Ishikawa (cell line): ENCODE results near the gene HOXD12.

Source experiments
- CEBPB ChIP-seq: IDR thresholded peaks from 2 replicates; pipeline ENCODE4 v1.6.1; 2012
- CREB1 ChIP-seq: IDR thresholded peaks from 2 replicates; pipeline ENCODE4 v1.6.1; 2012; ENCODE audit warnings: low read depth
- EGR1 ChIP-seq: IDR thresholded peaks from 2 replicates; pipeline ENCODE4 v1.6.1; 2012
- EP300 ChIP-seq: IDR thresholded peaks from 2 replicates; pipeline ENCODE4 v1.6.1; 2012; ENCODE audit warnings: borderline replicate concordance
- FOXM1 ChIP-seq: IDR thresholded peaks from 2 replicates; pipeline ENCODE4 v1.6.1; 2012; ENCODE audit warnings: low read depth, borderline replicate concordance
- MAX ChIP-seq: IDR thresholded peaks from 2 replicates; pipeline ENCODE4 v1.6.1; 2012
- NFIC ChIP-seq: IDR thresholded peaks from 2 replicates; pipeline ENCODE4 v1.6.1; 2012
- RAD21 ChIP-seq: IDR thresholded peaks from 2 replicates; pipeline ENCODE4 v1.6.1; 2012; ENCODE audit warnings: low read depth
- REST ChIP-seq: IDR thresholded peaks from 2 replicates; pipeline ENCODE4 v1.6.1; 2012; ENCODE audit warnings: low read depth, mild to moderate bottlenecking
- TAF1 ChIP-seq: IDR thresholded peaks from 2 replicates; pipeline ENCODE4 v1.6.1; 2012; ENCODE audit warnings: low read depth, mild to moderate bottlenecking
- TCF12 ChIP-seq: IDR thresholded peaks from 2 replicates; pipeline ENCODE4 v1.6.1; 2012; ENCODE audit warnings: low read depth
- TEAD4 ChIP-seq: IDR thresholded peaks from 2 replicates; pipeline ENCODE4 v1.6.1; 2012
- USF1 ChIP-seq: IDR thresholded peaks from 2 replicates; pipeline ENCODE4 v1.6.1; 2012
- YY1 ChIP-seq: IDR thresholded peaks from 2 replicates; pipeline ENCODE4 v1.6.1; 2012; ENCODE audit warnings: low read depth
- ZBTB7A ChIP-seq: IDR thresholded peaks from 2 replicates; pipeline ENCODE4 v1.6.1; 2012; ENCODE audit warnings: low read depth

The HOXD12 gene

GRCh38 chr2:176072951-176073904, 26.4 kb upstream of the HOXD12 start:
- TF ChIP-seq EGR1 (no peak), ZBTB7A (no peak), TEAD4 (no peak), USF1 (no peak), MAX (no peak), YY1 (no peak), TAF1 (no peak), CREB1 (no peak), REST (no peak), RAD21 (no peak), CEBPB (no peak), EP300 (no peak), TCF12 (no peak)

GRCh38 chr2:176074919-176075425, 24.6 kb upstream of the HOXD12 start:
- TF ChIP-seq RAD21: no peak
- TF ChIP-seq TAF1: no peak
- no peak for TF ChIP-seq REST
- no peak for TF ChIP-seq CREB1
- TF ChIP-seq MAX: no peak
- no peak for TF ChIP-seq EGR1

- TF ChIP-seq NFIC: no peak
- no peak for TF ChIP-seq FOXM1
- TF ChIP-seq EP300: no peak
- TF ChIP-seq CREB1: no peak
- no peak for TF ChIP-seq ZBTB7A
- no peak for TF ChIP-seq TEAD4
- no peak for TF ChIP-seq TAF1
- TF ChIP-seq USF1: no peak
- no peak for TF ChIP-seq TCF12
- TF ChIP-seq RAD21: no peak
- no peak for TF ChIP-seq YY1
- TF ChIP-seq EGR1: no peak
- no peak for TF ChIP-seq MAX
- no peak for TF ChIP-seq REST
- no peak for TF ChIP-seq CEBPB
Measured at GRCh38 chr2:176075481-176075880, 24.1 kb upstream of the HOXD12 start.

- TF ChIP-seq YY1 (no peak), FOXM1 (no peak), MAX (no peak), REST (no peak), USF1 (no peak), EP300 (no peak), TAF1 (no peak), EGR1 (no peak), ZBTB7A (no peak), TEAD4 (no peak), TCF12 (no peak)
Measured at GRCh38 chr2:176076063-176076462, 23.5 kb upstream of the HOXD12 start.
